GM19395 (cell line): ENCODE results near the gene BMP7.

ENCODE experiments used
- ATAC-seq: cut with Tn5 transposase; IDR thresholded peaks from one replicate; pipeline ENCODE4 v1.9.1; 2021; ENCODE audit warnings: mild to moderate bottlenecking, moderate library complexity; ENCODE audit not compliant: unreplicated experiment

The BMP7 gene

DNA sequence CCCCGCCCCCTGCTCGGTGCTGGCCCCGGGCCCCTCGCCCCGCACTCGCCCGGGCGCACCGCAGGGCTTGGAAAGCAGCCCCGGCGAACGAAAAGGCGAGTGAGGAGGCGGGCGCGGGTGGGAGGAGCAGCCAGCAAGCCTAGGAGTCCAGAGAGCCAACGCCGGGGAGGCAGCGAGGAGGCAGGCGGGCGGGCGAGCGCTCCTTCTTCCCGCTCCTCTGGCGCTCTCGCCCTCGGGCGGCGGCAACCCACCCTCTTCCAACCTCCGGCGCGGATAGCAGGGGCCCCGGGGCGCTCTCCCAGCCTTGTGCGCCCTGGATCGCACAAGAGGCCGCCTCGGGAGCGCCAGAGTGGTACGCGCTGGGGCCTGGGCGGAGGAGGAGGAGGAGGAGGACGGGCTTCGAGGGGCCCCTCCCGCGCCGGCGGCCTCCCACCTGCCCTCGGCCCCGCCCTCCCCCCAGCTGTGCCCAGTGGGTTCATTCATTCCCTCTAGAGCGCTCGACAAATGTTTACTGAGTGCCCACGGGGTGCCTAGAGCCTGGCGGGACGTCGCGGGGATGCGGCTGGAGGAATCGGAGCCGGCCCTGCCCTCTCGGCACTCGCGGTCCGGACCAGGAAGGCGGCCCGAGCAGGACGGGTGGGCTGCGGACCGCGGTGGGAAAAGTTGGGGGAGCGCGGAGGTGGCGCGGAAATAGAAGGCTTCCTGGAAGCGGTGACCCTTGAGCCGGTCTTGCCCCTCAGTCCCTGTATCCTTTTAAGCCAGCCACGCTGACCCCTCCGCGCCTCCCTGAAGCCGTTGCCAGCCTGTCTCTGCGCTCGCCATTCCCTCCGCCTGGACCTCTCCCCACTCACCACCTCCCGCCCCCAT, at the start of gene BMP7:
Gene BMP7 (minus strand): TSS at position 351 of the 867 bp plus-strand sequence. CDS start 519 bp downstream, outside the sequence.
- ATAC-seq: no peak

DNA sequence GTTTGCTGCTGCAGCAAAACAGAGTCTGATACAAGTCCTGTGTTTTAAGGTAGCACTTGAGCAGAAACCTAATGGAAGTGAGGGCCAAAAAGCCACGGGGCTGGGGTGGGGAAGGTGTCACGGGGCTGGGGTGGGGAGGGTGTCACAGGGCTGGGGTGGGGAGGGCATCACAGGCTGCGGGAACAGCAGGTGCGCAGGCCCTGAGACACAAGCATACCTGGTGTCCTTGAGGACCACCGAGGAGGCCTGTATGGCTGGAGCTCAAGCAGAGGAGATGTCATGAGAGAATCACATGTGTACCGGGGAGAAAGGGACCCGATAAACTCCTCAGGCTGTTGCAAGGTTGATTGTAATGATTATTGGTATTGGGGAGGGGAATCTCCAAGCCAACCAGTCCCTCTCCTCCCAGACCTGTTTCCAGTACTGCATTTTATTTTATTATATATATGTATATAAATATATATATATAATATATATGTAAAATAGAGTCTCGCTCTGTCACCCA, 49.6 kb upstream of the BMP7 start:
- ATAC-seq: no peak

DNA sequence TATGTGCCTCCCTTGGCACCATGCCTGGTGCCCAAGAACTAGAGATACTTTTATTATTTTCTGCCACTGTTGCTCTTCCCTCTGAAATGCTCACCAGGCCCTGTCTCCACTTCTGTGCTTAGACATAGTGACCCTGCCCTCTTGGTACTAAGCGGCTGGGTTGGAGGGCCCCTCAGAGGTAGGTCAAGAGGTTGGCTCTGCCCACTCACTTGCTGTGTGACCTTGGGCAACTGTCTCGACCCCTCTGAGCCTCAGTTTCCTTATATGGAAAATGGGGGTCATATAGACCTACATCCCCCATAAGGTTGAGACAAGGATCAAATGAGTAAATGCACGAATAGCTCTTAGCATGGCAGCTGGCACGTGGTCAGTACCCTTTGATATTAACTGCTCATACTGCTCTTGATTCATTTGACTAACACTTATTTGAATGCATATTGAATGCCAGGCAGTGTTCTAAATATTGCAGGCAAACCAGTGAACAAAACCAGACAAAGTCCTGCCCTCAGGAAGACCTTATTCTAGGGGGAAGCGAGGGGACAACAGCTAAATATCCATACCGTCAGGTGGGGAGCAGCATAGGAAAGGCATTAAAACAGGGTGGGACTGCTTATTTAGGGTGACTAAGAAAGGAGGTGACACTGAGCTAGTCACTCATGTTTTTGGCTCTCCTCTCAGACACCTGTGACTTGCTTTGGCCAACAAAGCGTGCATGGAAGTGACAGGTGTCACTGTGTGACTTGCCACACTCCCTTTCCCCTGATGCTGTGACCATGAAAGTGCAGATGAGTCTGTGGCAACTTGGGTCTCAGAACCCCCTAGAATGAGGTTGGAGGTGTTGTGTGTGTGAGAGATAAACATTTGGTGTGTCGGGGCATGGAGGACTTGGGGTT, 48.9 kb upstream of the BMP7 start:
- ATAC-seq: no peak

DNA sequence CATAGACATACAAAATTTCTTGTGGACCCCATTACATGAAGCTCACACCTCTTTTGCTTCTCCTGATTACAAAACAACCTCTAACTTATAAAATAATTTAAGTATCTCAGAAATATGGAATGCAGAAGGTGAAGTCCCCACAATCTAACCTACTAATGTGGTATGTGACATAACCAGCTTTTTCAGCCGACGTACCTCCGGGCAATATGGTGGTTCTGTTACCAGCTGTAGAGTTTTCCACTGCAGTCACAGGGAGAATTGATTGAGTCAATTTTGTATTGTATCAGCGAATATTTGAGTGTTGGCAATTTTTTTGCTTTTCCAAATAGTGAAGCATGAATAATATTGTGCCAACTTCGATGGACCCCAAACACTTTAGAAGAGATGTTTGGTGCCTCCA, 47.5 kb upstream of the BMP7 start:
- no peak for ATAC-seq

DNA sequence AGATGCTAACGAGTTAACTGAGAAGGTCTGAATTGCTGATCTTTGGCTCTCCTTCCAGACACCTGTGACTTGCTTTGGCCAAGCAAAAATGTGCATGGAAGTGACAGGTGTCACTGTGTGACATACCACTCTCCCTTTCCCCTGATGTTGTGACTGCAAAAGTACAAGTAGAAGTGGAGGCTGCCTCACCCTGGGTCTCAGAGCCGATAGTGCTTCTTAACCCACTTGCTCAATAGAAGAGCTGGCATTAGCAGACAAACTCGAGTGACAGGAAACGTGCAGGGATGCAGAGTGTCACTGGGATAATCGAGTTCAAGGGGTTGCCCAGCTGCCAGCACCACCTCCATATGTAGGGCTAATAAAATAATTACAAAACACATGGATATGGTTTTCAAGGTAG, 46.8 kb upstream of the BMP7 start:
- ATAC-seq: no peak

DNA sequence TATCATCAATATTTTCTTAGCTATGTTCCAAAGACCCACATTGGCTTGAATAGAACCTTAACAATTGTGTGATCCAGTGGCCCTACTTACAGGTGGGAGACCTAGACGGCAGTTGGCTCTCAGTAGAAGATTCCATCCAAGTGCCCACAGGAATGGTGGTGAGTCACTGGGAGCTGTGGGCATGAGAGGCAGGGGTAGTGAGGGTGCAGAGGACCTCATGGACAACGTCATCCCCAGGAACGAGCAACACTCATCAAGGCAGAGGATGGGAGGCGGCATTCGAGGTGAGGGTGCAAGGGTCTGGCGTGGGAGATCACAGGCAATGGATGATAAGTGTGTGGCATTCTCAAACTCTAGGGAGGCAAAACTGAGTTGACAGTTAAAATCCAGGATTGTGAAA, 45.7 kb upstream of the BMP7 start:
- no peak for ATAC-seq

DNA sequence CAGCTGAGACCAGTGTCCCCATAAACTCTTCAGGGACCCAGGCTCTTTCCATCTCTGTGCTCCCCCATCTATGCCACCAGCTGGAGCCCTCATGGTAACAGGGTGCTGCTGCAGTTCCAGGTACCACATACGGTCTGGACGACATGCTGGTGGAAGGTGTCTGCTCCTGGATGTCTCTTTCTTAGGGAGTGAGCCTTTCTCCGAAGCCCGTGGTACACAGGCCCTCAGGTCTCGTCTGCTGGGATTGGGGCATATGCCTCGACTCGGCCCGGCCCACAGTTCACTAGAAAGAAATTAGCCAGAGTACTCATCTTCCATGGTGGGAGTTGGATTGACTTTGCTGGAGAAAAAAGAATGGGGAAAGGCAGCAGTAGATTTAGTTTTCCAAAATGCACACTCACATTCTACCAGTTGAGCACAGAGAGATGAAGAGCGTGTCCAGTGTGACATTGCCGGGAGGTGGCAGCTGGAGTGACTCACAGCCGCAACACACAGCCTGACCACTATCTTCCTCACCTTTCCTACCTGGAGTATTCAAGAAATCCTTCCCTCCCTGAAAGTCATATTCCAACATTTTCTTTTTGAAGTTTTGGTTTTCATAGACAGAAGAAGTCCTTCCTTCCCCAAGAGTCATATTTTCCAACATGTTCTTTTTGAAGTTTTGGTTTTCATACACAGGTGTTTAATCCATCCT, 44.5 kb upstream of the BMP7 start:
- no peak for ATAC-seq

DNA sequence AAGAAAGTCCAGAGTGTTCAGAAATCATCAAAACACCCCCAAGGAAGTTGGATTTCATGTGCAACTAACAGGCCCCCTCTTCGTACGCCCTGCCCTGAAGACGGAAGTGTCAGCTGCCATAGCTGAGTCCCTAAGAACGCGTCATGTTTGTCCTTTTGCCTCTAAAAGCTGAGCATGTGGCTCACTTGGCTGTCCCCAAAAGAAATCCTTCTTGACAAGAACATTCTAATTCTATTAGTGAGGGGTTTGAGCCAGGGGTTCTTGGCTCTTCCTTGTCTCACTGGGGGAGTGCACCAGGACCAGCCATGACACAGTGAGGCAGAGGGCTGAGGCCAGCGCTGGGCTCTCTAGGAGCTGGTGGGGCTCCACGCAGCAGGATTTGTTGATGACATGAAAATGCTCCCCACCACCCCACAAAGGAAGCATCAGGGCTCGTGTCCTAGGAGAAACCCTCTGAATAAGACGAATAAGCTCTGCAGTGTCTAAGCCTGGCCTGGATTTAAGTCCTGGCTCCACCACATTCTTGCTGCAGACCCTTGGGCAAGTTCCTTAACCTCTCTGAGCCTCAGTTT, 43.2 kb upstream of the BMP7 start:
- no peak for ATAC-seq

DNA sequence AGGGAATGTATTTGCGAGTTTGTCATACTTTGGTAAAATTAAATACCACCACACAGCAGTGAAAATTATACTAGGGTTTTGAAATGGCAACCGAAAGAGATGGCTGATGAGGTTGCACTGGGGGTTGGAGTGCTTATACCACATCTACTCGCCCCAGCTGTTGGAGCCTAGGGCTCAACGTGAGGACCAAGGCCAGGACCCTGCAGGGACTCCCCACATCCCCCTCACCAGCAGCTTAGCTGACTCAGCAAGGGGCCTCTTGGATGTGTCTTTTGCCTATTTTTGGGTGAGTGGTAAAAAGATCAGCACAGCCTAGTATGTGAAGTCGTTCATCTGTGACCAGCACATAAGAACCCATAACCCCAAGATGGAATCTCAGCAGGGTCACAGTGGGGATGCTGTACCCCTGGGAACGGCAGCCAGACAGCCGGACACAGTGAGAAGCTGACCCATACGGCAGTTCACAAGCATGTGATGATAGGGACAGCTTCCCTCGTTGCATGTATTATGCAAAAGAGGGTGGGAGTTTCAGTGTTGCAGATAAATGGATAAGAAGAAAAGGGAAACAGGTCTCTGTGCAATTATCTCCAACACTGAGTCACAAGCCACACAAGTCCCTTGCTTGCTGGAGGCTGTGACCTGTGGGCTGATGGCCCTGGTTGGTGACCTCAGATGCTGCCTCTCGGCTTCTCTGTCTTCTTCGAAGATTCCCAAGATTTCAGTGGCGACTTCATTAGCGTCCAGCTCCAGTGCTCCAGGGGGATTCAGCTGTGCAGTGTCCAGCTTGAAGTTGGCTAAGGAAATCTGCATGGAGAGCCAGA, 42.2 kb upstream of the BMP7 start:
- ATAC-seq: no peak

DNA sequence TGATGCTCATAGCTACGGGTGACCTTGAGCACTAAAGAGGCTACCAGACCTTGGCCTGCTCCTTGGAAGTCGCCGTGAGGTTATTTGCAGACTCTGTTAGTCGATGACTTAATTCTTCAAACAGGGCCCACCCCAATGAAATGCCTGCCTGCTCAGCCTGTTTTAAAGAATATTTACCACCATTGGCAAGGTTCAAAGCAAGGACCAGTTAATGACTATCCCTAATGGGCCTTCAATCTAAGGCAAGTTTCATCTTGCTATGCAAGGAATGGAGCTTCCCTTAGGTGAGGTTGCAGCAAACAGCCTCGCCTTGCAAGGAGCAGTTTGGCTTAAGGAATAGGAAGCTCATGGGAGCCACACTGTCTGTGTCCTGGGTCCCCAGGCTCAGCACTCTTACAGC, 40.3 kb upstream of the BMP7 start:
- no peak for ATAC-seq

DNA sequence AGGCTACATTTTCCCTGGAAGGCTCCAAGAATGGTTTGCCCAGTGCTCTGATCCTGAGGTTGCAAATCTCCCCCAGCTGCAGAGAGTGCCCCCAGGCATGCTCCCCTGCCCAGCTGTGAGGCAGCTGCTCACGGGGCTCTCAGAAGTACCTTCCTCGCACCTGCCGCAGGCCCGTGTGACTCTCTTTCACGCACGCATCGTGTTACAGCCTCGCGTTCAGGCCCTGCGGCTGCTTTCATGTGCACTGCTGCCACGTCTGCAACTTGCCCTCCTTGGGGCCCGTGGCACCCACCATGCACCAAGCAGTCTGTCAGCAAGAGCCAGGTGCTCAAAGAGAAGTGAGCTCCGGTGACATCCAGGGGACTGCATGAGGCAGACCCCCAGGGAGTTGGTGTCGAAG, 34.6 kb upstream of the BMP7 start:
- ATAC-seq: no peak

DNA sequence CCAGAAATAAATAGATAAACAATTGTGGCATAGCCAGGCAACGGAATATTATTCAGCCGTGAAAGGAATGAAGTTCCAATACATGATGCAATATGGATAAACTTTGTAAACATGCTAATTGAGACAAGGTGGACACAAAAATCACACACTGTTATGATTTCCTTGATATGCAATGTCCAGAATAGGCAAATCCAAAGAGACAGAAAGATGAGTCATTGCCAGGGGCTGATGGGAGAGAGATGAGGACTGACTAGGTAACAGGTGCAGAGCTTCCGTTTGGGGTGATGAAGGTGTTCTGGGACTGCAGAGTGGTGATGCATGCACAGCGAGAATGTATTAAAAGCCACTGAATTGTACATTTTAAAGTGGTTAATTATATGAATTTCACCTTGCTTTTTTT, 32.0 kb upstream of the BMP7 start:
- ATAC-seq: no peak

DNA sequence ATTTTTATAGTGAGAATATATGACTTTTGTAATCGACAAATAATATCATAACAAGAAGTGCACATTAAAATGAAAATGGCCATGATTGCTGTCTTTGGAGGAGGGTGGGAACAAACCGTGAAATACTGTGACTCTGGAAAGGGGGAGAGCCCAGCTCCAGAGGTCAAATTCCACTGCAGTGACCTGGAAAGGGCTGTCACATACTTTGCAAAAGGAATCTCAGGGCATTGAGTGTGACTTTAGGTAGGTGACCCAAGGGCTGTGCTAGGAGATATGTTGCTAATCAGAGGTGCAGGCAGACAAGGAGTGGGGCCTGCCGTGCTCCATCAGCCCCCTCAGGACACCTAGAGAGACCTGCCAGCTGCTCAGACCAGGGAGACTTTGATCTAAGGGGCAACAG, 28.1 kb upstream of the BMP7 start:
- no peak for ATAC-seq

DNA sequence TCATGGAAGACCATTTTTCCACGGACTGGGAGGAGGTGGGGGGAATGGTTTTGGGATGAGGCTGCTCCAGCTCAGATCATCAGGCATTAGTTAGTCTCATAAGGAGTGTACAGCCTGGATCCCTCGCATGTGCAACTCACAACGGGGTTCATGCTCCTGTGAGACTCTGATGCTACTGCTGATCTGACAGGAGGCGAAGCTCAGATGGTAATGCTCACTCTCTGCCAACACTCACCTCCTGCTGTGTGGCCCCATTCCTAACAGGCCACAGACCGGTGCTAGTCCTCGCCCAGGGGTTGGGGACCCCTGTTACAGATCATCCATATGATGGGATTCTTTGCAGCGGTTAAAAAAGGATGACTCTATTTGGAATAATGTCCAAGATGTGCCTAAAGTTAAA, 27.6 kb upstream of the BMP7 start:
- no peak for ATAC-seq

DNA sequence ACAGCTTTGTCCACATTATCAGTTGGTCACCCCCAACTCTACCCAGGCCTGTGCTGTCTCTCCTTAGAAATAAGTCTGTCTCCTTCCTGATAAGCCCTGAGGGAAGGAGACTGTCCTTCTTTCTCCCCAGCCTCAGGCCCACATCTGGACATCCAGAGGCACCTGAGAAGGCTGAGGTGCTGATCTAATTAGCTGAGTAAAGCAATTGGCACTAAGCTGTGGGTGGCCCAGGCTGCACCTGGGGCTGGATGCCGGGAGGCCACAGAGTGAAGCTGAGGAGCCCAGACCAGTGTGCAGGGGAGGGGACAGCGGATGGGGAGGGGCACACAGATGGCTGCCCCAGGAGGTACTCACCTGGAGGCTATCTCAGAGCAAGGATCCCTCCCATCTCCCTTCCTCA, 26.2 kb upstream of the BMP7 start:
- ATAC-seq: no peak

DNA sequence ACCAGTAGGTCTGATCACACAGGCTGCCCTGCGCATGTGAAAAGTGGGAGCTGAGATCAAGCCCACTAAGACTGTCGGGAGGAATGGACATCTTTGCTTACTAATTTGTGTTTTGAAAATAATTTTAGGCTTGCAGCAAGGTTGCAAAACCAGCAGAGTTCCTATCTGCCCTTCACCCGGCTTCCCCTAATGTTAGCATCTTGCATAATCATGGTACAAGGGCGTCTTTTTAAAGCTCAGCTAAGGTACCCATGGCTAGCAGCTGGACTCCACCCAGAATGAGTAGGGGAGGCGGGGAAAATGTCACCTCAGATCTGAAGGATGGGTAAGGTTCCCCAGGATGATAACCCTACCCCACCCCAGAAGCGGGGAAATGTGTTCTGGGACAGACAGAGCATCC, 25.3 kb upstream of the BMP7 start:
- ATAC-seq: no peak

DNA sequence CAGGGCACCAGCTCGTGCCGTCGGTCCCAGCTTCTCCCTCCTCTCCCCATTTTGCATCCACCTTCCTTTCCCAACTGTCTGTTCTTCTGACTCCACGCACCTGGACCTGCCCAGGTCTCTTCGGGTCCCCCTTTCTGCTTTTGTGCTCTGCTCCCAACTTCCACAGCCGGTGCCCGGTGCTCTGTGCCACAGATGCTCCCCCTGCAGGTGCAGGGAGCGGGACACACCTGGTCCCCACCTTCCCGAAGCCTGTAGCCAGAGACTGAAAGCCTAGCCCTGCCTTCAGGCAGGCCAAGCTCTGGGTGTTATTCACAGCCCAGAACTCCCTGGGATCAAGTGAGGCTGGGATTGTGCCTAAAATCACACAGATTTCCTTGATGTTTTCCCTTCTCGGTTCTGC, 24.6 kb upstream of the BMP7 start:
- no peak for ATAC-seq

DNA sequence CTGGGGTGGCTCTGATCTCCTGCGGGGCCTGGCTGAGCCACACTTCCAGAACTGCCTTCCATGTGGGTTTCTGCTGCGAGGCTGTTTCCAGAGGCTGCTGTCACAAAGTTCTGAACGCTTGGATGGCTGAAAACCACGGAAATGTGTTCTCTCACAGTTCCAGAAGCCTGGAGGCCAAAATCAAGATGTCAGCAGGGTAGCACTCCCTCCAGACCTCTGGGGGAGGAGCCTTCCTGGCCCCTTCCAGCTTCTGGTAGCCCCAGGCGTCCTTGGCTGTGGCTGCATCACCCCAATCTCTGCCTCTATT, 23.7 kb upstream of the BMP7 start:
- no peak for ATAC-seq

DNA sequence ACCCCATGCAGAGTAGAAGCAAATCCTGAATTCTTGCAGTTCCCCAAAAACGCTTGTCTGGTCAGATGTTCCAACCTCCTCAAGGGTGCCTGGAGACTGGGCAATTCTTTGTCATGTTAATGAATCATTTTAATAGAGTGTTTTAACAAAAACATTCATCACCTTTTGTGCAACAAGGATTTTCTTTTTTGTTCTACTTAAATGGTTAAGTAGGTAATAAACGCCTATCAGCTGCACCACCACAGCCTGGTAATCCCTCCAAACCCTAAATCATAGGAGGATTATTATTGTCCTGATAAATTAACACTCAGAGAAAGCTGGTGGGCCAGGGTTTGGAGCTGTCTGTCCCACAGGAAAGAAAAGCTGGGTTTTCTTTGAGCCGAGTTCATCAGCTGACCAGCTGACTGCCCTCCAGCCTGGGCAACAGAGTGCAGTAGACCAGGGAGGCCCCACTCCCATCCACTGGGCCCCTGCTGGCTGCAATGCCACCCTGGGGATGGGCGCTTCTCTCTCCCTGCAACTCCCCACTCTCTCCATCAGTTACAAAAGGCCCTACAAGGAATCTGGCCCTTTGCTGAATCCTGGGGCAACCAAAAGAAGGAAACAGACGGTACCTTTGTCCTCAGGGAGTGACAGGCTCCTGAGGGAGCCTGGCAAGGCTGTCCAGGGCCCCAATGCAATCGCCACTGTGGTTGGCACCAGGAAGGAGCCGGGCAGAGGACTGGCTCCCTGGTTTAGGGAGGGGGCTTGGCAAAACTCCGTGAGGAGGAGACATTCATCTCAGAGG, 23.1 kb upstream of the BMP7 start:
- no peak for ATAC-seq
